CD4-positive, alpha-beta T cell treated with Interleukin-4 for 4 hours (primary cell): Measurements from ENCODE around the gene PTGER4.
A peak's percentile ranks its signal among the peaks of the same experiment; 100 is the strongest.
"Not testable (repeated sequence)": the region's sequence is repeated elsewhere in the genome, so short reads cannot be mapped to it uniquely, and the experiment has no call there.

Experiments
- DNase-seq: peaks from one replicate; pipeline ENCODE4 v3.0.0-alpha.2; 2020

The PTGER4 gene

GRCh38 chr5:40679913-40680681, at the start of gene PTGER4:
Gene PTGER4 (plus strand): TSS chr5:40679915. CDS start chr5:40680994, 1,079 bp downstream.
- DNase-seq: no peak

DNA sequence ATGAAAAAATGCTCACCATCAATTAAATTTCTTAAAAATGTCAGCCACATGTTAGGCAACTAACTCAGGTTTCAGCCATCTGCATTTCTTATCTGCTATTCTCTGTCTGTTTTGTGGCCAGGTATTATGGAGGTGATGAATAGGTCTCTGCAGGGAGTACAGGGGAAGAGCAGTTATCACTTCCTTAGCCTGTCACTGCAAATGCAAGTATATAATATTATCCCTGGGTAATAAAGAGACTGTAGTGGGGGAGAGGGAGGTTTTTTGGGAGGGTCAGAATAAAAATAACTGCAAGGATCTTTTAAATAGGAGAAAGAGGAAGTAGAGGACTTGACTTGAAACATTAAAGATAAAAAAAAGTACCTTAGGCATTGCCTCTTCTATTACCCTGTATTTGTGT, 49.6 kb upstream of the PTGER4 start:
- no peak for DNase-seq

DNA sequence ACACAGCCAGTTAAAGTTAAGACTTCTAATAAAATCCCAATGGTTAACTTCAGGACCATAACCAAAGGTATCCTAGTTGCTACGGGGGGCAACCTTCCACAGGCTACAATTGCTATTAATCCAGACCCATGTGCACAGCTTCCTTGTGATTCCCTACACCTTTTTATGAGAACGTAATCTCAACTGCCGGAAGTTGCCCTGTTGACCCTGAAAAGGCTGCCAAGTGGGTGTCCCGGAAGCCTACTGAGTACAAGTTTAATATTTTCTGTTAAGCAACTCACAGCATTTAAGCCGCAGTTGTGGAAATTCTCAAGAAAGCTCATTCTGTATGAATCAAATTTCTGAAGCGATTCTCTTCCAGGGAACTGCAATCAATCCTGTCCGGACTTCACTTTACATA, 48.5 kb upstream of the PTGER4 start:
- no peak for DNase-seq

GRCh38 chr5:40634154-40634553, 45.6 kb upstream of the PTGER4 start:
- no peak for DNase-seq

DNA sequence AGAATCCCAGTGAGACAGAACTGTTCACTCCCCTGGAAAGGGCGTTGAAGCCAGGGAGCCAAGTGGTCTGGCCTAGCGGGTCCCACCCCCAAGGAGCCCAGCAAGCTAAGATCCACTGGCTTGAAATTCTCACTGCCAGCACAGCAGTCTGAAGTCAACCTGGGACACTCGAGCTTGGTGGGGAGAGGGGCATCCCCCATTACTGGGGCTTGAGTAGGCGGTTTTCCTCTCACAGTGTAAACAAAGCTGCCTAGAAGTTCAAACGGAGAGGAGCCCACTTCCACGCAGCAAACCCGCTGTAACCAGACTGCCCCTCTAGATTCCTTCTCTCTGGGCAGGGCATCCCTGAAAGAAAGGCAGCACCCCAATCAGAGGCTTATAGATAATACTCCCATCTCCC, 45.1 kb upstream of the PTGER4 start:
- DNase-seq: no peak

DNA sequence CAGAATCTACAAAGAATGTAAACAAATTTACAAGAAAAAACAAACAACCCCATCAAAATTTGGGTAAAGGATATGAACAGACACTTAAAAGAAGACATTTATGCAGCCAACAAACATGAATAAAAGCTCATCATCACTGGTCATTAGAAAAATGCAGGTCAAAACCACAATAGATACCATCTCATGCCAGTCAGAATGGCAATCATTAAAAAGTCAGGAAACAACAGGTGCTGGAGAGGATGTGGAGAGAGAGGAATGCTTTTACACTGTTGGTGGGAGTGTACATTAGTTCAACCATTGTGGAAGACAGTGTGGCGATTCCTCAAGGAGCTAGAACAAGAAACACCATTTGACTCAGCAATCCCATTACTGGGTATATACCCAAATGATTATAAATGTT, 40.2 kb upstream of the PTGER4 start:
- DNase-seq: not testable (repeated sequence)

DNA sequence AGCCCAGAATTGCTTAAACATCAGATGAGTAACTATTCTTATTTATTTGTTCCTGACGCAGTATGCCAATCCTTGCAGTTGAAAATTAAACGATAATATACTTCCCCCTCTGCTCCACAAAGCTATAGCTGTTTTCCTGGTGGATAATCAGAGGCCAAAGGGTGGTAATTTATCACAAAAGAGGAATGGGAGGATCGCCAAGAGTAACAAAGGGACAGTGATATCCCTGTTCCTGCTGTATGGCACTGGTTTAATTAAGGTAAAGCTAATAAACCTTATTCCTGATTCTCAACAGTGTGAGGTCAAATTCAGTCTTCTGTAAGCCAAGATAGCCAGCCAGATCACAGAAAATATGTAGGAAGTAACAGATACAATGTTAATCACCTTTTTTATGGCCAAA, 33.4 kb upstream of the PTGER4 start:
- DNase-seq: no peak

DNA sequence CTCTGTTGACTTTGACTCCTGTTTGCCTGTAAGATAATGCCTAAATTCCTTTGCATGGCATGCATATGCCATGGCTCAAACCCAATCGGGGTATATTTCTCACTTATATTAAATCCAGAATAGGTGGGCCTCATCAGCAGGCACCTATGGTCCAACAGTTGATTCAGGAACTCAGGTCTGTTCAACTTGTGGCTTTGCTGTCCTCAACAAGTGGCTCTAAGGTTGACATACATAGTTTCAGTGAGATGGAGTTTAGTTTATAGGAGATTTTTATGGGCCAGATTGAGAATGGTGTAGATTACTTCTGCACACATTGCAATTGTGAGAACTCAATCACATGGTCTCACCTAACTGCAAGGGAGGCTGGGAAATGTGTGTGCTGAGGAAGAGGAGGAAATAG, 31.6 kb upstream of the PTGER4 start:
- DNase-seq: no peak

- no peak for DNase-seq
Observed at GRCh38 chr5:40649463-40650030, 30.2 kb upstream of the PTGER4 start.

DNA sequence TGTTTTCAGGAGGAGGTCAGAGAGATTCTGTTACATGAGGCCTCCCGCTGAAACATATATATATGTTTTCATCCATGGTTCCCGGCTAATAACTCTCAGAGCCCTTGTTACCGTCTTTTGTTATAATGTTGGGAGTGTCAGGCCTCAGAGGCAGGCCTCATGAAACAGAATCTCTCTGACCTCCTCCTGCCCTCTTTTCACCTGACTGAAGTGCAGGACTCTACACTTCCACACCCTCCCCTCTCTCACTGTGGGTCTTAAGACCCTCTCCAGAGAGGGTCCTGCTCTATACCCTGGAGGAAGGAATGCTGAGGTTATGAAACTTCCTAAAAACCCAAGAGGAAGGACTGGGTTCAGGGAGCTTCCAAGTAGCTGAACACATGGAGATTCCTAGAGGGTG, 28.5 kb upstream of the PTGER4 start:
- no peak for DNase-seq

DNA sequence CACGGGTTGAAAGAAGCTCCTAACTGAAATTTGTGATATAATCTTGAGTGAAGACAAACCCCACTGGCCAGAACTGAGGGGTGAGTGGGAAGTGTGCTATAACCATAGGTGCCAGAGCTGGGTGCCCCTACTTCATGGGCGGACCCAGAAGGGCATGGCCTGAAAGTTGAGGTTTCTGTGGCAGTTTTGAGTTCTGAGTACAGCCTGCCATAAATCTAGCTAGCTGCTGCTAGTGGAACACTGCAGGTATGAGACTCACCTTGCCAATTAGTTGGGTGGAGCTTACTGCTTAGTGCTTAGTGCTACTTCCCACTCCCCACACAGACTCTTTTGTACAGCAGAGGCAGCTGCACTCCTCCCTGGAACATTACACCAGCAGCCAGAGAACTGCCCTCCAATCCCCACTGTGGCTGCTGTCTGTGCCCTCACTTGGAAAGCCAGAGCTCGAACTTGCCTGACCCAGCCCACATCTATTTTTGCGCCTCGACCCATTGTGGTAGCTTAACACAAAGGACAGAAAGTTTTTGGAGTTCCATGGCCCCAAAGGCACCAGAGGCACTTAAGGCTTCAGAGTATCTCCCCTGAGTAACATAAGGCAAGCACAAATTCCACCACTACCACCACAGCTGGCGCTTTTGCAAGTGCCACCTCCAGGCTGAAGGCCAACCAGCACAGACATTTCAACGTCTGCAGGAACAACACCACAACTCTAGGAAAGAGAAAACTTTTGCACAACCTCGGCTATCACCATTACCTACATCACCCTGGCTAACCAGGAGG, 27.1 kb upstream of the PTGER4 start:
- no peak for DNase-seq

- DNase-seq: peak; percentile 42
Observed at GRCh38 chr5:40653221-40654022, 26.3 kb upstream of the PTGER4 start.

DNA sequence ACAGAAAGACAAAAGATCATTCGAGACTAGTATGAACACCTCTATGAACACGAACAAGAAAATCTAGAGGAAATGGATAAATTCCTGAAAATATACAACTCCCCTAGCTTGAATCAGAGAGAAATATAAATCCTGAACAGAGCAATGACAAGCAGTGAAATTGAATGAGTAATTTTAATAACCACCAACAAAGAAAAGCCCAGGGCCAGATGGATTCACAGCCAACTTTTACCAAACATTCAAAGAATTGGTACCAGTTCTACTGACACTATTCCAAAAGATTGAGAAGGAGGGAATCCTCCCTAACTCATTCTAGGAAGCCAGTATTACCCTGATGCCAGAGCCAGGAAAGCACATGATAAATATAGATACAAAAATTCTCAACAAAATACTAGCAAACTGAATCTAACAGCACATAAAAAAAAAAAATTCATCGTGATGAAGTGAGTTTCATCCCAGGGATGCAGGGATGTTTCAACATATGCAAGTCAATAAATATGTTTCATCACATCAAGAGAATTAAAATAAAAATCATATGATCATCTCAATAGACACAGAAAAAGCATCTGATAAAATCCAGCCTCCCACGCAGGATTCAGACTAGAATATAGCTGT, 25.2 kb upstream of the PTGER4 start:
- no peak for DNase-seq

- DNase-seq: peak; percentile 41
Observed at GRCh38 chr5:40655138-40655537, 24.6 kb upstream of the PTGER4 start.

- DNase-seq: not testable (repeated sequence)
Observed at GRCh38 chr5:40656091-40656490, 23.6 kb upstream of the PTGER4 start.

GRCh38 chr5:40656766-40657165, 22.9 kb upstream of the PTGER4 start:
- DNase-seq: no peak

- no peak for DNase-seq
Observed at GRCh38 chr5:40660751-40661150, 19.0 kb upstream of the PTGER4 start.

DNA sequence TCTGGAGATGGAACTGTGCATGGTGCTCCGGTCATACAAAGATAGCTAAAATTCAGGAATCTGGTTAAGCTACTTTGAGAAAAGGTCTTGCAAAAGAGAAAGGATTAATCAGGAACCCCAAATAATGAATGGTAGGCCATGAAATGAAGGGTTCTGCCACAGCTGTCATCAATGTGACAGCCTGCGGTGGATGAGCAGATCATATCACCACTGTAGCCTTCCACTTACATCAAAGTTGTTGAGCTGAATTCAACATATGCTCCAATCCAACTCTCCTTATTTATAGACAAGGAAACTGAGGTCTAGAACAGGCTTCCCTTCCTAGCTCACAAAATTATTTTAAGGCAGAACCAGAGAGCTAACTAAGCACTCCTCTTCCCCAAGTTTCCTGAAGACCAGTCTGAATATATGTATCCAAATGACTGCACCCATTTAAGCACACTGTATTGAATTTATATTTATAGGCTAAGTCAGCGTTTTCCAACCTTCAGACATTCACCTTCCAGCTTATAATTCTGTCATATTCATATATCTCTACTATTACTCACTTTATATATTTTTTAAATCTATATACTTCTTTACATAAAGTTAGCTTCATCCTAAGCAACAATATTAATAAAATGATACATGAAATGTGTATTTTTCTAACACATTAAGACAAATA, 13.9 kb upstream of the PTGER4 start:
- no peak for DNase-seq

DNA sequence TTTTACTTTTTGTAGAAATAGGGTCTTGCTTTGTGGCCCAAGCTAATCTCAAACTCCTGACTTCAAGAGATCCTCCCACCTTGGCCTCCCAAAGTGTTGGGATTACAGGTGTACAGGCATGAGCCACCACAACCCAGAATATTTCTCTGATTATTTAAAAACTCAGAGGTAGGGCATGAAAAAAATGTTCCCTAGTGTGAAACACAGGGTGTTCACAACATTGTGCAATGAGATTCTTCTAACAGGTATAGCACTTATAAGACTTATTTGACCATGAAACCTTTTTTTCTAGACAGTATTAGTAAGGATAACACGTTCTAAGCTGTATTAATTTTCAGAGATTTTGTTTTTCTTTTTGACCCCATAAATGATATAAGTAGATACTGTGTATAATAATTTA, 13.1 kb upstream of the PTGER4 start:
- no peak for DNase-seq

DNA sequence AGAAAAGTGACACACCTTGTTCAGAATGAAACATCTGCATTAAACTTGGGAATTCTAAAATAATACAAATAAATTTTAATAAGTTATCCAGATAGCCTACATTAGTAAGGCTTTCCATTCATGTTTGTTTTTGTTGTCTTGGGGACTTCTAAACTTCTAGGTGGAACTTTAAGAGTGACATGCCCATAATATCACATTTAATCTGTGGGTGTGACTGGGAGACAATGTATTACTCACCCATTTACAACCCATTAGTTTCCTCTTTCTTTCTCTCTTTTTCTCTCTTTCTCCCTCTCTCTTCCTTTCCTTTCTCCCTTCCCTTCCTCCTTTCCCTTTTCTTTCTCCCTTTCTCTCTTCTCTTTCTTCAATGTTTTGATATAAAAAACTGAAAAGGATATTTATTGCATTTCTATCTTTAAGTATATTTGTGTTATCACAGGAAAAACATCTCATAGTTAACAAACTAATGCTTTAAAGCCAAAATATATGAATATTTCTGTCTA, 12.5 kb upstream of the PTGER4 start:
- DNase-seq: no peak

DNA sequence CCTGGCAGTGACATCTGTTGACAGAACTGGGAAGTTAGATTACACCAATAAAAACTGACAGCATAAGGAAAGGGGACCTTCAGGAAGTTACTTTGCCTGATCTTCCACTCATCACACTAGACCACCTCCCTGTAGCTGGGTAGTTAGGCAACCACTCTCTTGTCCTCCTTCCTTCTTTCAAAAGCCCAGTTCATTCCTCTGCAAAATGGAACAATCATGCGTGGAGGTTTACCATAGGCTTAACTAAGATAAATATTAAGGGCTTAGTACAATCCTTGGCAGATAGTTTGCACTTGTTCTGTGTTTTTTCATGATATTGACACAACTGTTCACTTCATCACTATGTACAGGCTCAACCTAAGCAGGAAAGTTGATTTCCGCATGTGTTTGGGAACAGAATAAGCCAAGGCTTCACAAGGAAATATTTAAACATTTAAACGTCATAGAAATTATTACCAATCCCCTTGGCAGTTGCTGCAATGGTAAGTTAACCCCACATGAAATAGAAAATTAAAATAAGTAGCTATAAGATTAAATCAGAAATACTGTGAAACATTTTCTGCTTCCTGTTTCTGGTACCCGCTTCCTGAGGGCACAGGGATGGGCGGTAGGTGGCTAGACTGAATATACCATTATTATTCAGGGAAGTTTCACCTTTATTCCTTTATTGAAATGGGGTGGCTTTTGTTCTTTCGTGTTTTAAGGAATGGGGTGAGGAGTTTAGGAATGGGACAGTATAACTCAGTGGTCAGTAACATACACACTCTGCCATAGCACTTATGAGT, 9.9 kb upstream of the PTGER4 start:
- DNase-seq: no peak
